Astrocyte of the cerebellum (primary cell): ENCODE data around the gene IGF1R.

Experiments used
- DNase-seq: peaks from one replicate; pipeline ENCODE4 v3.0.0-alpha.2; 2011; ENCODE audit warnings: low read depth
- H3K4me3 ChIP-seq: 2 replicates; pipeline ENCODE4 v1.5.1; 2011; ENCODE audit warnings: mild to moderate bottlenecking, low read depth, low read length, moderate library complexity
- CTCF ChIP-seq: IDR thresholded peaks from 2 replicates; pipeline ENCODE4 v1.5.1; 2012; ENCODE audit warnings: low read length, low read depth, moderate library complexity, mild to moderate bottlenecking; ENCODE audit errors: missing control alignments
- in situ Hi-C: cut with HindIII; loops from 2 replicates; pipeline ENCODE4 v1.10.0; 2017; ENCODE audit warnings: low sequenced_read_pairs

IGF1R gene

GRCh38 chr15:98744506-98744905, 96.2 kb downstream of the IGF1R start:
- in situ Hi-C loops, result no loop called here
- no peak for TF ChIP-seq CTCF
- no peak for DNase-seq
- H3K4me3 ChIP-seq, result no peak overlapping the region

GRCh38 chr15:98745179-98745578, 96.8 kb downstream of the IGF1R start:
- in situ Hi-C loops, result no loop called here
- no peak for TF ChIP-seq CTCF
- DNase-seq, result no peak
- no peak overlapping the region for H3K4me3 ChIP-seq

DNA sequence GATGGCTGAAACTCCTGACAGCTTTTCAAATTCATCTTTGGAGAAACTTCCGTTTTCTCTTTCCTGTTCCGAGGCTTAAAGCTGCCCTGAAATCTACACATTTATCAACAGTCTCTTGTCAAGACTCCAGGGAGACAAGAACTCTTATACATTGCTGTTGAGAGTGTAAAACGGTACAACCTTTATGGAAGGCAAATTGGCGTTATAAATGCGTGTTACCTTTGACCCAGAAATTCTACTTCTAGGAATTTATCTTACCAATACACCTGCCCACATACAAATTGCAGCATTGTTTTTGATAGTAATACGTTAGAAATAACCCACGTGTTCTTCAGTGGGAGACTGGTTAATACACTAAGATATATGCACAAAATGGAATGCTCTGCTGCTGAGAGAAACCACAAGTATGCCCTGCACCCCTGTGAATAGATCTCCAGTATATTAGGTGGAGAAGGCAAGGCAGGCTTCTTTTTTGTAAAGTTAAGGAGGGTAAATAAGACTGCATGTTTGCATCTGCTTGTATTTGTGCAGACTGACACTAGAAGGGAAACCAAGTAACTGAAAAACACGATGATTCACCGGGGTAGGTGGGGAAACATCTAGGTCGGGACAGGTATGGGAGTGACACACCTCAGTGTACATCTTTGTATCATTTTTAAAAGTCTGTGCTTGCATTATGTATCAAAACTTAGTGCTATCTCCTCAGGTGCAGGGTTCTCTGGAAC, 97.5 kb downstream of the IGF1R start:
- TF ChIP-seq CTCF, result no peak
- in situ Hi-C loops, result no loop called here
- no peak for DNase-seq
- no peak overlapping the region for H3K4me3 ChIP-seq

- H3K4me3 ChIP-seq, result no peak overlapping the region
- in situ Hi-C loops, result no loop called here
- TF ChIP-seq CTCF, result no peak
- no peak for DNase-seq
These were observed 98.2 kb downstream of the IGF1R start for GRCh38 chr15:98746375-98747155.

GRCh38 chr15:98751767-98752166, 103.4 kb downstream of the IGF1R start:
- in situ Hi-C loops, result no loop called here
- TF ChIP-seq CTCF, result no peak
- DNase-seq, result no peak
- no peak overlapping the region for H3K4me3 ChIP-seq

DNA sequence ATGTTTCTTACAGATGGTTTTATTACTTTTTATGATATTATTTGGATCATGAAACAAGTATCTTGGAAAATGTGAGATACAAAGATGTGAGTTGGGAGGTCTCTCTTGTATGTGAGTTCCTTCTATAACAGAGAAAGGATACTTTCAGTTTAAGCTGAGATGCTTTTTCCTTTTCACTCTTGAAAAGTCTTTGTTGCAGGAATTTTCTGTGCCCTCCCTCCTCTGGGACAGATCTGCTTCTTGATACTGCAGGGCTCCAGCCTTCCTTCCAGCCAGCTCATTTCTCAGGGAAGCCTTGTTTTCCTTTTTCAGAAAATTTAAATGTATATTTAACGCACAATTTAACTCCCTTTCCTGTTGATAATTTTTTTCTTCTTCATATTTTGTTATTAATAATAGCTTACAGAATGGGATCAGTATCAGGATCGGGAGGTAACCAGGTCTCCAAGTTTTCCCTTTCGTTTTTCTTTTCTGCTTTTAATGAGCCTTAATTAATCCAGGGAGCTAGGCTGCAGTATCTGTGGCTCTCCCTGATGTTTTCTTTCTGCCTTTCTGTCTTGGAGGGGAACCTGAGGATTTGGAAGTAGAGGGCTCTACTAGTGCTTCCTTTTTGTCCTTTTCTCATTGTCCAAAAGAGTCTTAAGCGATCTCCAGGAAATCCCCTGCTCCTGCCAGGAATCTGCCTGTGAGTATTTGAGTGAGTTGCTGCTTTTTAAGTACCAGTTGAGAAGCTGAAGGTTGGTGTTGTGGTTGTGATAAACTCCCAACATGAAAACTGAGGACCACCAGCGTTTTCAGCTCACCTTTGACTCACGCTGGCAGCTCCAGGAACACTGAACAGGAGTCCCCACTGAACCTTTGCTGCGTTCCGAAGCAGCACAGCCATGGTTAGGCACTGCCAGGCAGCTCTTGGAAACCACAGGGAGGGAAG, 105.7 kb downstream of the IGF1R start:
- no peak for TF ChIP-seq CTCF
- no peak for DNase-seq
- in situ Hi-C loops, result no loop called here
- H3K4me3 ChIP-seq, result peak overlapping the region; percentile 34
